SW480 (cell line): ENCODE measurements around the gene SLC1A3.
"Not testable (repeated sequence)": the region's sequence is repeated elsewhere in the genome, so short reads cannot be mapped to it uniquely, and the experiment has no call there.

Source experiments
- DNase-seq: peaks from one replicate; pipeline ENCODE4 v3.0.0-alpha.2; 2016; ENCODE audit warnings: low spot score

SLC1A3 gene

DNA sequence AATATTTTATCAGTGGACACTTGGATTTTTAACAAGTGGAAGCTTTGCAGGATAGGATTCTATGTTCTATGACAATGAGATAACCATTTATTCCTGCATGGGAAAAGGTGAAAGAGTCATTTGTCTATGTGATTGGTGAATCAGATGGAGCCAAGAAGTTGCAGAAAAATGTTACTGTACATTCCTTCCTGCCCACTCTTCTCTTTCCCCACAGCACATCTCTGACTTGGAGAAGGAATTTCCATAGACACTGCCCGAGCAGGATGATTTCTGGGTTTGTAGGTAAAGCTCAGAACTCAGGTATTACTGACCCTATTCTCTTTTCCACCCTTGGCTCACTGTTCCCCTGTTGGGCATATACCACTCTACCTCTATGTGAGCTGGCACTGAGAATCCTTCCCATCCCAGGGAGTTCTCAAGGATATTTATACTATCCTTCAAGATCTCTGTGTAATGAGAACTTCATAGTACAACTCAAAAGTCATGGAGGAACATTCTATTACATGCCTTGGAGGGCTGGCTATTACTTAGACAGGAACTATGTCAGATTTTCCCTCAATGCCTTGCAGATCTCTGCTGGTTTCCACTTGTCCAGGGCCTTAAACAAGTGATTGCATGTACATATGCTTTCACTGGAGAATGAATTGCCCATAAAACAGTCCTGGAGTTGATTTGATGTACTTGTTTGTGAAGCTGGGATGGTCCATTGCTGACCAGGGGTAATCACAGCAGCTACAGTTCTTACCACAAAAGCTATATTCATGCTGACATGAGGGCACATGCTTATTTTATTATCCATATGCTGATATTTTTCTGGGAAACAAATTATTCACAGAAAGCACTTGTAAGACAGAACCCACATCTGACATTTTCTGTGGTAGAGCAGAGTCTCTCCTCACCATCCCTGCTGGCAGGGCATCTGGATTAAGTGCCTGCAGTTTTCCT, 24.1 kb downstream of the SLC1A3 start:
- DNase-seq: no peak

DNA sequence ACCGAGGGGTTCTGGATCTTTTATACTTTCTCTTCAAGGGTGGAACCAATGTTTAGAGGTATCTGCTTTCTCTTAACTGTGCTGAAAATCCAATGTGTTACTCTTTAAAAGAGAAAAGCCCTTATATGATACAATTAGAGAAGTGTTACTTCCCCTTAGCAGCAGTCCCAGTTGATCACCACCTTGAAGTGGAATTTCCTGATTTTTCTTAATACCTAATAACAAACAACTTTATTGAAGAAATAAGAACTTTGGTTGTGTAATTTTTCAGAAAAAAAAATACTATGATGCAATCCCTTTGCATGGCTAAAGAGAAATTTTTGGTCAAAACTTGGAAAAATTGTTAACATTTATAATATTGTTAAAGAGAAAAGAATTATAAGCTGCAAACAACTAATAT, 24.7 kb downstream of the SLC1A3 start:
- no peak for DNase-seq

DNA sequence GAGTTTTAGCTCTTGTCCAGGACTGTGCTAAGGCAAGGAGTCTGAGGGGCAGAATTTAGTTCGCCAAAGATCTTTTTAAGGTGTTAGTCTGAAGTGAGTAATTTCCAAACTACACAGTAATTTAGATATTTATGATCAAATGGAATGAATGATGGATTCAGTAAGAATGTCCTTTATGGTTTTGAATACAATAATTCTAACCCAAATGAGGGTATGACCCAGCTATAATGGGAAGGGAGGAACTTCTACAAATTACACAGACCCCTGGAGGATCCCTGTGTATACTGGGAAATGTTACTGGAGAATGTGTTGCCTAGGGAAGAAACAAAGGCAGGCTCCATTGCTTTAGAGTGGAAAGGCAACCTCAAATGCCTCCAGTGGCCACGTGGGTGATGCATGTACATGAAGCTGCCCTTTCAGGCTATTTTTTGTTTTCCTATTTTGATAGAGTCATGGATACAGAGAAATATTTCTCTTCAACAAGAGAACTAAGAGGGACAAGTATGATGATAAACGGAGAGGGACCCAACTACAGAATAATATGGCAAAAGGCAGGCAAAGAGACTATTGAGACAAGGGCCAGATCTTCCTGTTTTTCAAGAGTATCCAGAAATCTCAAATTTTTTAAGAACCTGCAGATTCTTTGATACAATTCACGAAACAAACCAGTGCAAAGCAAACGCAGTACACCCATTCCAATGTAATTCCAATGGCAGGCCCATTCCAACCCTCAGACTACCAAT, 25.4 kb downstream of the SLC1A3 start:
- DNase-seq: no peak

- DNase-seq: no peak
These were observed 25.9 kb downstream of the SLC1A3 start for GRCh38 chr5:36632363-36632664.

DNA sequence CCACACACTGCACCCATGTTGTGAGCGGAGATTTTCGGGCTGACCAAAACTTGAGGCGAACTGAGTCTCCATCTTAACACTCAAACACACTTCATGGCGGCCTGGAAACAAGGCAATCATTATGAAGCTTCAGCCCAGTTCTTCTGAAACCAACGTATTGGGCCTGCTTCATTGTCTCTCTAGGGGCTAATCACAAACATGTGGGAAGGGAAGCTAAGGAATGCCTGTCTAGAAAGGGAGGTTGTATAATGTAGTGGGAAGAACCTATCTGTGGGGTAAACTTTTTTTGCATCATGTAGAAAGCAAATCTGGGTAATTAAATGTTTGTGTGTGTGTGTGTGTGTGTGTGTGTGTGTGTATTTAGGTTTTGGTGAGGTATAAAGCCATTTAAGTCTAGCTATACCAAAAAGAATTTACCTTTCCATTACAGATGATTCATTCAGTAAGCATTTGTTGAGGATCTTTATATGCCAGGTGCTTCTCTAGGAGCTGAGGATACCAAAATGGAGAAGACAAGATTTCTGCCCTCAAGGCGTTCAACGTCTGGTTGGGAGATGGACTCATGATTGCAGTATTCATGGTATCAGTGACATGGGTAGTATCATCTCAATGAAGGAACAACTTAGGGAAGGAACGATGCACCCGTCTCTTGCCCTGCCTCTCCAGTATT, 29.4 kb downstream of the SLC1A3 start:
- DNase-seq: peak; percentile 12

DNA sequence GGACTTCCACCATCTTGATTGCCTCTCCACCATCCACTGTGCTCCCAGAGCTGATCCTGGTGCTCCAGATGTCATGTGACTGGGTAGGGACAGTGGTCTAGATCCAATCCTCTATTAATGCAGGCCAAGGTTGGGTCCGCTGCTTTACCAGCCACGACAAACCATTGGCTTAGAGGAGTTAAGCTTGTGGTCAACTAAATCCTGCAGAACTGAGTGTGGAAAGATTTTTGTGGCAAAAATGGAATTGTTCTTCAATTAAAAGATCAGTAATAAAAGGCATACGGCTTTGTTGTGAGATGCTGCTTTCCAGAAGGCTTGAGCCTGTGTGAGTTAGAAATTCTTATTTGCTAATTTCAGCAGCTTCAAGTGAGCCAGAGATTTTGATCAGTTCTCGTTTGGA, 30.7 kb downstream of the SLC1A3 start:
- no peak for DNase-seq

- DNase-seq: no peak
These were observed 31.1 kb downstream of the SLC1A3 start for GRCh38 chr5:36637516-36637915.

DNA sequence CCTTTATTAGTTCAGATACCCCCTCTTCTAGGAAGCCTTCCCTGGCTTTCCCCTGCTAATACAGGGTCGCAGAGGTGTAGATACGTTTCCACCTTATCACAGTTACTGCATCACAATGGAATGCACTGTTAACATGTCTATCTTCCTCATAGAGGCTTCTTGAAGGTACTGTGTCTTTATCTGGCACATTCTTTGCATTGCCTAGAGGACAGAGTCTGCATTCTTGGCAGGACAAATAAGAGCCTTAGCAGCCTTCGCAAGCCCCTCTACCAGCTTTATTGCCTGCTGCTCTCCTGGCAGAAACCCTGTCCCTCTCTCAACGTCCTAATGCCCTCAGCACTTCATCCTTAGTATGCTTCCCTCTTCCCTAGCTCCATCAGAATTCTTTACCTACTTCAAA, 31.6 kb downstream of the SLC1A3 start:
- DNase-seq: no peak

- peak; percentile 6 for DNase-seq
These were observed 34.5 kb downstream of the SLC1A3 start for GRCh38 chr5:36640949-36641348.

GRCh38 chr5:36641431-36641830, 35.0 kb downstream of the SLC1A3 start:
- DNase-seq: no peak

GRCh38 chr5:36642089-36642488, 35.7 kb downstream of the SLC1A3 start:
- DNase-seq: no peak

DNA sequence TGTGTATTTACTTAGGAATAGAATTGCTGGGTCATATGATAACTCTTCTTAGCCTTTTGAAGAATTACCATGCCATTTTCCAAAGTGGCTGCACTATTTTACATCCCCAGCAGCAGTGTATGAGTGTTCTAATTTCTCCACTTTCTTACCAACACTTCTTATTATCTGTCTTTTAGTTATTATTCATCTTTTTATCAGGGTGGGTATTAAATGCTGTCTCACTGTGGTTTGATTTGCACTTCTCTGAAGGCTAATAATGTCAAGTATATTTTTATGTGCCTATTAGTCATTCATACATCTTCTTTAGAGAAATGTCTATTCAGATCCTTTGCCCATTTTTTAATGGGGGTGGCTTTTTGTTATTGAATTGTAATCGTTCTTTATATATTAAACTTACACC, 36.8 kb downstream of the SLC1A3 start:
- no peak for DNase-seq

GRCh38 chr5:36643841-36644240, 37.4 kb downstream of the SLC1A3 start:
- DNase-seq: not testable (repeated sequence)

DNA sequence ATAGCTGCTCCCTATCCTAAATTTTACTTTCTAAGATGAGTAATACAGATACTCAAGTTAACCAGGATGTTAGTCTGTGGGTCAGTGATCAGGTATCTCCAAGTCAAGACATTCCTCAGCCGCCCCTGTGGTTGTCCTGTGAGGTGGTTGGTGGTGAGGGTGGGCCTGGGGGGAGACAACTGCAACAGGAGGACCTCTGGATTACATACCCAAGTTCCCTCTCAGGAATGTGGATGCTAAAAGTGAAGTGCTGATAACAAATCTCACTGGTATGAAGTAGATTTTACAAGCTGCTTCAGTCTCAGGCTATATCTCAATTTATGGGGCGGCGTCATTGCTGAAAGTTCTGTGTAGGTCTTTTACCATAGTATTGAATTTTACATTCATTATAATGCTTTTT, 38.3 kb downstream of the SLC1A3 start:
- no peak for DNase-seq

DNA sequence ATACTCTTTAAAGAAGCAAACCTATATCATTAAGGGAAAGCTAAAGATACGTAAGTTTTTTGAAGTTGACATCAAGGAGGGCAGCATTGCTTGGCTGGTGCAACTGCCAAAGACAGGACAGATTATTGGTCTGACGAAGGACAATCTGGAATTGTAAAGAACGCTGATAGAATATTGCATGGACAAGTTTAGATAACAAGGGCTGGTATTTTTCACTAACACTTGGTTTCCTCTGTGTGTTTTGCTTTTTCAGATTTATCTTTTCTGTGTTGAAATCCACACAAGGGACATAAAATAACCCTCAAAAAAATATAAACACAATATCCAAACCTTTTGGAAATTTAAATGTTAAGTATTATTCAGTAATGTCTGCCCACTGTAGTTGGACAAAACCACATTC, 39.7 kb downstream of the SLC1A3 start:
- DNase-seq: no peak

DNA sequence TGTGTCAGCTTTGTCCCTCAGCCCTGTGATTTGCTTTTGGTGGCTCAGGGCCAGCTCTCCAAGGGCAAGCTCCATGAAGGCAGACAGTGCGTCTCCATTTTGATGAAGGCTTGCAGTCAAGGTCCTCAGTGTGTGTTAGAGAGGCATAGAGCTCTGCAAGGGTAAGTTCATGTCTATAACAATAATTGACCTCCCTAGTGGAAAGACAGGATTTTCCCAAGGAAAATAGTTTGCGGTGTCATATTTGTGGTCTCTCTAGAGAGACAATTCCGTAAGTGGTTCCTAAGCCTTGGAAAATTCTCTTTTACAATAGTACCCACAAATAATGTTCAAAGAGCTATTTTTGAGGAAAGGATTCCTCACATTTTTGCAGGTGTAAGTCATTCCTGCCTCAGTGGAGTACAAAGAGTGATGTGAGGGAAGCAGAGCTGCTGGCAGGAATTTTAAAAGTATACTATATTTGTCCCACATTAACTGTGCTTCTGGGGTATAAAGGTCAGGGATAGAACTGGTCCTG, 40.2 kb downstream of the SLC1A3 start:
- peak; percentile 14 for DNase-seq

GRCh38 chr5:36647046-36647445, 40.6 kb downstream of the SLC1A3 start:
- no peak for DNase-seq

DNA sequence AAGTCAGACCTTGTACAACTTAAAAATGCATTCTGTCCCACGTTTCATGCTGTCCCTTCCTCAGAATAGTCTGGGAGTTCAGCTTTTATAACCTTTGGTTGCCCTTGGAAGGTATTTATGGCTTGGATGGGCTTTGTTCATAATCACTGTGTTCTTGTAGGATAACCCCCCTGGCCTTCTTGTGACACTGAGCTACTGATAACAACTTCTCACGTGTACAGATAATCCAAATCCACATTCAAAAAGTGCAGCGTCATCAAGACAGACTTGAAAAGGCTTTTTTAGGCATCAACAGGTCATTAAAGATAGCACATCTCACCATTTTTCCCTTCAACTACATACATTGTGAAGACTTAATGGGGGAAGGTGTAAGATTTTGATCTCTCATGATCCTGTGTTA, 42.0 kb downstream of the SLC1A3 start:
- DNase-seq: no peak

DNA sequence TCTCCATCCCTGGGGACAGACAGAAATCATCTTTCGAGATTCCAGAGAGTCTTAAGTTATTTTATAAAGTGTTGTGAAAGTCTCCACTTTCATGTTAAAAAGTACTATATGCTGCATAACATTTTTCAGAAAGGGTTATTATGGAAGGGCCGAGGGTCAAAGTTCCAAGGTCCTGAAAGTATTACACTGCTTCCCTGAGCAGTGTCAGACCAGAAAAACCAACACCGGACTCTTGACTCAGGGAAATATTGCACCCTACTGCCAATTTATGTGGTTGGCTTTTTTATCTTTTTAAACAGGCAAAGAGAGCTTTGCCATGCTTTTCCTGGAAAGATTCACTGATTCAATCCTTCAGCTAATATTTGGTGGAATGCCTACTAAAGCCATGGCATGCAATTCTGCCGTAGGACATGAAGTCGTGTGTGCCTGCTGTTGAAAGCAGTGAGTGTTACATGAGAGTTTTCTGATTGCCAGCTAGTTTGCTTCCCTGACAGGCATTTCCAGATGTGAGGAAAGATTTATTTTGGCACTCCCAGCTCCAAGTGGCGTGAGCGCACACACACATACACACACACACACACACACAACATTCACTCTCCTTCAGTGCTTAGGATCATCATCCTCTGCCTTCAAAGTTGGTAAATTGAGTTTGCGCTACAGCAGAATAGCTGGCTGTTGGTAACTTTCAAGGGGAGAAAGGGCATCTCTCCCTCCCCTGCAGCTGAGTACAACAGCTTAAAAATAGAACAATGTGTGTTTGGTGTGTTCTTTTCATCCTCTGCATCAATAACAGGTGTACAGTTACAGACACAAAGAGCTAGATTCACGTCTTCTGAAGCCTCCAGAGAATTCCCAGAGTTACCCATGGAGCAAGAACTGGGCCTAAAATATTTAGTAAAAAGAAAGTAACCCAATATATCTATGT, 45.6 kb downstream of the SLC1A3 start:
- no peak for DNase-seq

DNA sequence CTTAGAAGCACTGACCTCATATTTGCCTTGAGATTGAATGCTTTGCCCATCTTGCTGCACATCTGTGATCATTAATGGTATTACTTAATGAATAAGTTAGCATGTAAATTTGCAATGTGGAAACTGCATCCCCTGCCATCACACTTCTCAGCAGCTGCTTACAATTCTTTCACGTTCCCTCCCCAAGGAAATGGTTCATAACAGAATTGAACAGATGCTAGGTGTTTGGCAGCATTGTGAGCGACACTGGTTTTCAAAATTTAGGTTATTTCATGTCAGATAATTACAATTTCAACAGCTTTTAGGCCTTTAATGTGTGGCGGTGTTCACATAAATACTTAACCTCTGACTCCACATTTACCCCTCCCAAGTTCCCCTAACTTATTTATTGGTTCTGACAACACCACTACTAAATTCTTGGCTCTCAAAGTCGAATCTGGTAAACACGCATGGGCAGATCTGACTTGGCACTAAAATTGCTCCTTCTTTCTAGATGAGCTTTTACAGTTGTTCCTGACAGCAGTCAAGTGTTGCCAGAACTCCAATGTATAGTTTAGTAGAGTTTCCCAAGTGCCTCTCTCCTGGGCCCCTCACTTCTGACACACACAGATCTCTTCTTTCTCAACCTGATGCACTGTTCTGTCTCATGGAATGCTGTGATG, 46.8 kb downstream of the SLC1A3 start:
- no peak for DNase-seq

GRCh38 chr5:36654564-36654963, 48.2 kb downstream of the SLC1A3 start:
- no peak for DNase-seq
